DND-41 (cell line): Measurements from ENCODE around the gene HID1.
"Not testable (repeated sequence)": the region's sequence is repeated elsewhere in the genome, so short reads cannot be mapped to it uniquely, and the experiment has no call there.

Experiments used
- ATAC-seq: fragments of 200-7000 bp; cut with Tn5 transposase; 3 replicates; pipeline ENCODE4 v1.9.1; 2021; ENCODE audit warnings: low read depth; ENCODE audit not compliant: insufficient read depth
- DNase-seq: peaks from one replicate; pipeline ENCODE4 v3.0.0-alpha.2; 2020
- H2AFZ ChIP-seq: 2 replicates; pipeline ENCODE4 v1.6.0; 2012; ENCODE audit warnings: low read depth, low read length
- H3K27ac ChIP-seq: 2 replicates; pipeline ENCODE4 v1.5.1; 2012; ENCODE audit warnings: low read length, inconsistent platforms
- H3K27me3 ChIP-seq: fragments of 200-600 bp; sonication (generic); 2 replicates; pipeline ENCODE4 v1.6.0; 2012; ENCODE audit warnings: low read length, mild to moderate bottlenecking, inconsistent platforms; ENCODE audit not compliant: insufficient read depth, poor library complexity
- H3K36me3 ChIP-seq: 2 replicates; pipeline ENCODE4 v1.5.1; 2012; ENCODE audit warnings: low read length, inconsistent platforms; ENCODE audit not compliant: insufficient read depth
- H3K4me1 ChIP-seq: 2 replicates; pipeline ENCODE4 v1.5.1; 2012; ENCODE audit warnings: mild to moderate bottlenecking, low read length; ENCODE audit not compliant: insufficient read depth
- H3K4me2 ChIP-seq: 2 replicates; pipeline ENCODE4 v1.6.0; 2012; ENCODE audit warnings: mild to moderate bottlenecking, moderate library complexity, low read length, inconsistent platforms; ENCODE audit not compliant: insufficient read depth
- H3K4me3 ChIP-seq, 2 experiments: fragments of 200-600 bp in 1 of 2; shearing (Covaris generic) in 1 of 2; 2 replicates each; pipeline ENCODE4 v1.5.1; 2012 to 2016; ENCODE audit warnings: inconsistent platforms in 2 of 2, low read length in 2 of 2, mild to moderate bottlenecking in 2 of 2, low read depth in 1 of 2, moderate library complexity in 1 of 2
- H3K79me2 ChIP-seq: 2 replicates; pipeline ENCODE4 v1.6.0; 2012; ENCODE audit warnings: low read length, inconsistent platforms; ENCODE audit not compliant: insufficient read depth
- H3K9ac ChIP-seq: 2 replicates; pipeline ENCODE4 v1.6.0; 2012; ENCODE audit warnings: low read depth, mild to moderate bottlenecking, inconsistent platforms, low read length, moderate library complexity
- H3K9me3 ChIP-seq: 2 replicates; pipeline ENCODE4 v1.5.1; 2012; ENCODE audit warnings: low read length, moderate library complexity, mild to moderate bottlenecking, inconsistent platforms; ENCODE audit not compliant: insufficient read depth, severe bottlenecking
- H4K20me1 ChIP-seq: 2 replicates; pipeline ENCODE4 v1.6.0; 2012; ENCODE audit warnings: low read length; ENCODE audit not compliant: insufficient read depth
- CTCF ChIP-seq: IDR thresholded peaks from 2 replicates; pipeline ENCODE4 v1.5.1; 2012; ENCODE audit warnings: borderline replicate concordance, low read length, moderate library complexity, mild to moderate bottlenecking; ENCODE audit not compliant: poor library complexity, severe bottlenecking; ENCODE audit errors: extremely low read depth
- EZH2 ChIP-seq: IDR thresholded peaks from 3 replicates; pipeline ENCODE4 v1.6.1; 2012; ENCODE audit warnings: borderline replicate concordance, low read depth, mild to moderate bottlenecking, moderate library complexity, low read length, inconsistent platforms; ENCODE audit not compliant: severe bottlenecking

The HID1 gene

GRCh38 chr17:74916851-74917199 lies 55.7 kb downstream of the HID1 start:
- no peak overlapping the region for H3K27ac ChIP-seq
- no peak overlapping the region for H2AFZ ChIP-seq
- H3K9me3 ChIP-seq: no peaks in the 10 kb centered on the region
- DNase-seq (no peak), ATAC-seq (no peak)
- peaks cover 2% of the 10 kb centered on the region; the same call in 1 of the 2 replicates for H4K20me1 ChIP-seq
- no peaks in the 10 kb centered on the region for H3K27me3 ChIP-seq
- H3K79me2 ChIP-seq: no peaks in the 10 kb centered on the region
- no peak overlapping the region for H3K9ac ChIP-seq
- no peak for TF ChIP-seq CTCF
- no peak for TF ChIP-seq EZH2
- H3K4me3 ChIP-seq: no peak overlapping the region
- H3K4me1 ChIP-seq: no peaks in the 10 kb centered on the region
- no peaks in the 10 kb centered on the region for H3K36me3 ChIP-seq
- H3K4me2 ChIP-seq: no peak overlapping the region

GRCh38 chr17:74916136-74916850 lies 56.3 kb downstream of the HID1 start:
- TF ChIP-seq CTCF: no peak
- no peak for TF ChIP-seq EZH2
- no peak for ATAC-seq
- H3K27ac ChIP-seq: no peak overlapping the region
- no peak overlapping the region for H3K9ac ChIP-seq
- no peak overlapping the region for H3K4me3 ChIP-seq
- H3K27me3 ChIP-seq: no peaks in the 10 kb centered on the region
- no peaks in the 10 kb centered on the region for H3K79me2 ChIP-seq
- H3K36me3 ChIP-seq: no peaks in the 10 kb centered on the region
- no peaks in the 10 kb centered on the region for H3K9me3 ChIP-seq
- no peak for DNase-seq
- H2AFZ ChIP-seq: no peak overlapping the region
- 0 out of 2 replicates have a peak, but pooled peaks cover 2% of the 10 kb centered on the region for H4K20me1 ChIP-seq
- H3K4me1 ChIP-seq: no peaks in the 10 kb centered on the region
- H3K4me2 ChIP-seq: no peak overlapping the region

GRCh38 chr17:74911423-74911822 lies 61.1 kb downstream of the HID1 start:
- ATAC-seq, H4K20me1 ChIP-seq, H3K4me3 ChIP-seq, H2AFZ ChIP-seq, H3K36me3 ChIP-seq, H3K4me1 ChIP-seq, H3K4me2 ChIP-seq, H3K9ac ChIP-seq, H3K27ac ChIP-seq, H3K27me3 ChIP-seq, H3K79me2 ChIP-seq, H3K9me3 ChIP-seq, DNase-seq: not testable (repeated sequence)

GRCh38 chr17:74909097-74909496 lies 63.5 kb downstream of the HID1 start:
- not testable (repeated sequence) for H3K79me2 ChIP-seq, ATAC-seq, H3K9me3 ChIP-seq, H2AFZ ChIP-seq, H3K4me3 ChIP-seq, H4K20me1 ChIP-seq, H3K4me2 ChIP-seq, H3K36me3 ChIP-seq, H3K9ac ChIP-seq, H3K4me1 ChIP-seq, DNase-seq, H3K27ac ChIP-seq, H3K27me3 ChIP-seq
